KMS-11 (cell line): ENCODE measurements around the gene RGS7.
"Not testable (repeated sequence)": the region's sequence is repeated elsewhere in the genome, so short reads cannot be mapped to it uniquely, and the experiment has no call there.

Experiments
- H2AFZ ChIP-seq: fragments of 200-600 bp; sonication (generic); 2 replicates; pipeline ENCODE4 v1.6.1; 2016; ENCODE audit warnings: antibody characterized with exemption, mixed run types, low read depth
- H3K27ac ChIP-seq: fragments of 200-600 bp; sonication (generic); 2 replicates; pipeline ENCODE4 v1.6.1; 2016; ENCODE audit warnings: mild to moderate bottlenecking, mixed run types
- H3K27me3 ChIP-seq: fragments of 200-600 bp; sonication (generic); 2 replicates; pipeline ENCODE4 v1.6.1; 2017; ENCODE audit warnings: mild to moderate bottlenecking, low read depth, mixed run types, moderate library complexity; ENCODE audit not compliant: insufficient read depth
- H3K36me3 ChIP-seq: fragments of 200-600 bp; sonication (generic); 2 replicates; pipeline ENCODE4 v1.6.1; 2017; ENCODE audit warnings: mild to moderate bottlenecking, mixed run types; ENCODE audit not compliant: insufficient read depth
- H3K4me1 ChIP-seq: fragments of 200-600 bp; sonication (generic); 2 replicates; pipeline ENCODE4 v1.6.1; 2016; ENCODE audit warnings: mild to moderate bottlenecking, low read depth, mixed run types; ENCODE audit not compliant: poor library complexity, severe bottlenecking
- H3K4me2 ChIP-seq: fragments of 200-600 bp; sonication (generic); 2 replicates; pipeline ENCODE4 v1.7.0; 2016; ENCODE audit warnings: mild to moderate bottlenecking, mixed run types
- H3K4me3 ChIP-seq: fragments of 200-600 bp; sonication (generic); IDR thresholded peaks from 2 replicates; pipeline ENCODE4 v1.6.1; 2017; ENCODE audit warnings: low read depth, low read length, mixed read lengths; ENCODE audit not compliant: insufficient read depth
- H3K79me2 ChIP-seq: fragments of 200-600 bp; sonication (generic); 2 replicates; pipeline ENCODE4 v1.6.1; 2016; ENCODE audit warnings: low read depth, mixed run types; ENCODE audit not compliant: insufficient read depth
- H3K9ac ChIP-seq: fragments of 200-600 bp; sonication (generic); 2 replicates; pipeline ENCODE4 v1.6.1; 2016; ENCODE audit warnings: mild to moderate bottlenecking, mixed run types
- H4K20me1 ChIP-seq: fragments of 200-600 bp; sonication (generic); 2 replicates; pipeline ENCODE4 v1.6.1; 2016; ENCODE audit warnings: mild to moderate bottlenecking, mixed run types; ENCODE audit not compliant: insufficient read depth
- TF ChIP-seq, protein P1 (sequence below): fragments of 200-600 bp; sonication (generic); conservative IDR thresholded peaks from 2 replicates; pipeline ENCODE4 v1.6.1; 2017; ENCODE audit warnings: low read depth, mild to moderate bottlenecking, antibody characterized with exemption, low read length, moderate library complexity, mixed read lengths

Gene RGS7

DNA sequence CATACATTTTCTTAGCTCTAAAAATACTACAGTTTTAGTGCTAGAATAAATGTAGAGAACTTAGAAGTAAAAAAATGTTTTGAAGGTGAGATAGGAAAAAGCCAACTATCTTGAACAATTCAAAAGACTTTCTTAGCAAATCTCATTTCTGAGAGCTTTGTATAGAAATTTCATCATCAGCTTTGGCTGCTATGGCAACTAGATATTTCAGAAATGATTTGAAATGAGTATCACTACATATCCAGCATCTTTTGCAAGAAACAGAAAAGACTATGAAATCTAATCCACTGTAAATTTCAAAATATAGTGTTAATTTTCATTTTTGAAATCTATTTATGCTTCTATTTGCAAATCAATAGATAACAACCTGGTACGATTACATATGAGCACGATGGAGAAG, 57.7 kb downstream of the RGS7 start:
- Histone ChIP-seq H2AFZ (no peak overlapping the region), H3K27ac (no peak overlapping the region), H3K36me3 (no peaks in the 10 kb centered on the region), H4K20me1 (no peaks in the 10 kb centered on the region), H3K4me3 (no peak overlapping the region), H3K4me1 (no peaks in the 10 kb centered on the region), H3K4me2 (no peak overlapping the region), H3K27me3 (no peaks in the 10 kb centered on the region), H3K9ac (no peak overlapping the region), H3K79me2 (no peaks in the 10 kb centered on the region)
- TF ChIP-seq, protein P1, sequence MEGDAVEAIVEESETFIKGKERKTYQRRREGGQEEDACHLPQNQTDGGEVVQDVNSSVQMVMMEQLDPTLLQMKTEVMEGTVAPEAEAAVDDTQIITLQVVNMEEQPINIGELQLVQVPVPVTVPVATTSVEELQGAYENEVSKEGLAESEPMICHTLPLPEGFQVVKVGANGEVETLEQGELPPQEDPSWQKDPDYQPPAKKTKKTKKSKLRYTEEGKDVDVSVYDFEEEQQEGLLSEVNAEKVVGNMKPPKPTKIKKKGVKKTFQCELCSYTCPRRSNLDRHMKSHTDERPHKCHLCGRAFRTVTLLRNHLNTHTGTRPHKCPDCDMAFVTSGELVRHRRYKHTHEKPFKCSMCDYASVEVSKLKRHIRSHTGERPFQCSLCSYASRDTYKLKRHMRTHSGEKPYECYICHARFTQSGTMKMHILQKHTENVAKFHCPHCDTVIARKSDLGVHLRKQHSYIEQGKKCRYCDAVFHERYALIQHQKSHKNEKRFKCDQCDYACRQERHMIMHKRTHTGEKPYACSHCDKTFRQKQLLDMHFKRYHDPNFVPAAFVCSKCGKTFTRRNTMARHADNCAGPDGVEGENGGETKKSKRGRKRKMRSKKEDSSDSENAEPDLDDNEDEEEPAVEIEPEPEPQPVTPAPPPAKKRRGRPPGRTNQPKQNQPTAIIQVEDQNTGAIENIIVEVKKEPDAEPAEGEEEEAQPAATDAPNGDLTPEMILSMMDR = no peak

GRCh38 chr1:241292973-241293372, 64.0 kb downstream of the RGS7 start:
- H4K20me1 ChIP-seq = no peaks in the 10 kb centered on the region
- no peak overlapping the region for H3K4me3 ChIP-seq
- H3K36me3 ChIP-seq = no peaks in the 10 kb centered on the region
- H3K4me2 ChIP-seq = no peak overlapping the region
- H3K9ac ChIP-seq = no peak overlapping the region
- TF ChIP-seq, protein P1 = no peak
- no peak overlapping the region for H3K27ac ChIP-seq
- no peaks in the 10 kb centered on the region for H3K4me1 ChIP-seq
- no peak overlapping the region for H2AFZ ChIP-seq
- H3K27me3 ChIP-seq = no peaks in the 10 kb centered on the region
- no peaks in the 10 kb centered on the region for H3K79me2 ChIP-seq

- not testable (repeated sequence) for H3K9ac ChIP-seq, H3K36me3 ChIP-seq, H3K4me1 ChIP-seq, H3K27ac ChIP-seq, H3K79me2 ChIP-seq, H4K20me1 ChIP-seq, H3K27me3 ChIP-seq, H3K4me2 ChIP-seq, H3K4me3 ChIP-seq, H2AFZ ChIP-seq
Observed at GRCh38 chr1:241291548-241291947, 65.5 kb downstream of the RGS7 start.

DNA sequence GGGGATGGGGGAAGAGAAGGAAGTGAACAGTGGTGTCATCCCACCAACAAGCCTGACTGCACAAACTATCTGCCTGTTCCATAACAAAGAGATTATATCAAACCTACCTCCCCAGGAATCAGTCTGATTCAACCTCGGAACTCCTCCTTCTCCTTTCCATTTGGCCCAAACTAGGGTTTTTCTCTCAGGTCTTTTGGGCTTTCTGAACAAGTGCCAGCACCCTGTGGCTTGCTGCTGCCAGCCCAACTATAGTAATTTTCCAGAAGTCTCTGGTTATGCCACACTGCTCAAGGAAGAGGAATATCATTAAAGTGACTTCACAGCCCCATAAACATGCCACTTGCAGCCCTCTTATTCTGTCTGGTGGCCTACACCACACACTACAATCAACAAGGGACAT, 70.5 kb downstream of the RGS7 start:
- Histone ChIP-seq H4K20me1 (no peaks in the 10 kb centered on the region), H3K4me3 (no peak overlapping the region), H3K9ac (no peak overlapping the region), H2AFZ (no peak overlapping the region), H3K4me2 (no peak overlapping the region), H3K27me3 (no peaks in the 10 kb centered on the region), H3K79me2 (no peaks in the 10 kb centered on the region), H3K36me3 (no peaks in the 10 kb centered on the region), H3K4me1 (no peaks in the 10 kb centered on the region), H3K27ac (no peak overlapping the region)
- TF ChIP-seq, protein P1 = no peak

- Histone ChIP-seq H2AFZ (no peak overlapping the region), H3K4me2 (no peak overlapping the region), H3K36me3 (no peaks in the 10 kb centered on the region), H3K79me2 (no peaks in the 10 kb centered on the region), H4K20me1 (no peaks in the 10 kb centered on the region), H3K4me3 (no peak overlapping the region), H3K27me3 (no peaks in the 10 kb centered on the region), H3K27ac (no peak overlapping the region), H3K4me1 (no peaks in the 10 kb centered on the region), H3K9ac (no peak overlapping the region)
- TF ChIP-seq, protein P1 = no peak
Observed at GRCh38 chr1:241276391-241276790, 80.6 kb downstream of the RGS7 start.
